Upper lobe of right lung (tissue), 1 donor: ENCODE measurements around the gene WWP2. TPM values are rescaled to one million over a fixed set of nuclear protein-coding genes. Genes with fewer than 3 reads are reported as not detected.
A peak's percentile ranks its signal among the peaks of the same experiment; 100 is the strongest.

ENCODE experiments used
- ATAC-seq: fragments of 200-7000 bp; cut with Tn5 transposase; one replicate; pipeline ENCODE4 v1.9.1; 2020; ENCODE audit warnings: mild to moderate bottlenecking, moderate library complexity
- DNase-seq: peaks from one replicate; pipeline ENCODE4 v3.0.0-alpha.2; 2020
- H3K27ac ChIP-seq: fragments of 200-600 bp; one replicate; pipeline ENCODE4 v1.8.0; 2022
- H3K27me3 ChIP-seq: fragments of 200-600 bp; one replicate; pipeline ENCODE4 v1.8.0; 2022; ENCODE audit warnings: mild to moderate bottlenecking
- H3K36me3 ChIP-seq: fragments of 200-600 bp; one replicate; pipeline ENCODE4 v1.8.0; 2022
- H3K4me1 ChIP-seq: fragments of 200-600 bp; one replicate; pipeline ENCODE4 v1.8.0; 2022
- H3K4me3 ChIP-seq: fragments of 200-600 bp; one replicate; pipeline ENCODE4 v1.8.0; 2022; ENCODE audit warnings: mild to moderate bottlenecking
- H3K9me3 ChIP-seq: fragments of 200-600 bp; one replicate; pipeline ENCODE4 v1.8.0; 2022
- CTCF ChIP-seq: fragments of 200-600 bp; IDR thresholded peaks from one replicate; pipeline ENCODE4 v1.8.0; 2022; ENCODE audit warnings: antibody characterized with exemption
- intact Hi-C: fragments of 100-400 bp; cut with DNase I; formaldehyde crosslinking; loops from one replicate; pipeline ENCODE4 v1.11.0; 2022
- total RNA-seq: library from RNA; stranded (reverse); fragmentation: NEBNext Ultra II Directional; extraction: Animal tissue kit (Norgen Biotek cat#: 25700); gene quantifications from one replicate; pipeline ENCODE4 v1.2.1, GENCODE V29; 2021
- donor health status: DM: no; HTN: yes; CAD: no; lungs with severe emphysema.

The WWP2 gene
- total RNA-seq, 1 donor from 2014 or later = 71.9 TPM

GRCh38 chr16:69827524-69827923 lies 65.4 kb downstream of the WWP2 start:
- H3K9me3 ChIP-seq = no peaks in the 10 kb centered on the region
- H3K27ac ChIP-seq = no peak overlapping the region
- ATAC-seq = no peak
- DNase-seq = no peak
- H3K36me3 ChIP-seq = peaks cover 8% of the 10 kb centered on the region
- H3K4me3 ChIP-seq = no peak overlapping the region
- intact Hi-C loops = no loop called here
- no peak for TF ChIP-seq CTCF
- H3K27me3 ChIP-seq = no peaks in the 10 kb centered on the region
- H3K4me1 ChIP-seq = peaks cover 20% of the 10 kb centered on the region

GRCh38 chr16:69829338-69829737 lies 67.2 kb downstream of the WWP2 start:
- Histone ChIP-seq H3K4me3 (no peak overlapping the region), H3K9me3 (no peaks in the 10 kb centered on the region), H3K27ac (no peak overlapping the region), H3K36me3 (peaks cover 8% of the 10 kb centered on the region), H3K27me3 (no peaks in the 10 kb centered on the region), H3K4me1 (peaks cover 22% of the 10 kb centered on the region)
- intact Hi-C loops = no loop called here
- no peak for TF ChIP-seq CTCF
- DNase-seq (no peak), ATAC-seq (no peak)

GRCh38 chr16:69830146-69830533 lies 68.0 kb downstream of the WWP2 start:
- intact Hi-C loops = no loop called here
- Histone ChIP-seq H3K36me3 (peaks cover 8% of the 10 kb centered on the region), H3K27ac (peak overlapping the region; percentile 58), H3K9me3 (no peaks in the 10 kb centered on the region), H3K4me1 (peaks cover 22% of the 10 kb centered on the region), H3K4me3 (no peak overlapping the region), H3K27me3 (no peaks in the 10 kb centered on the region)
- TF ChIP-seq CTCF = no peak
- ATAC-seq (no peak), DNase-seq (no peak)

- no peak for DNase-seq
- ATAC-seq = peak; percentile 71
- Histone ChIP-seq H3K9me3 (no peaks in the 10 kb centered on the region), H3K36me3 (peaks cover 8% of the 10 kb centered on the region), H3K4me3 (no peak overlapping the region), H3K27ac (peak overlapping the region; percentile 58), H3K27me3 (no peaks in the 10 kb centered on the region), H3K4me1 (peaks cover 22% of the 10 kb centered on the region)
- intact Hi-C loops = no loop called here
- TF ChIP-seq CTCF = no peak
Observed at GRCh38 chr16:69830534-69831211, 68.5 kb downstream of the WWP2 start.

- TF ChIP-seq CTCF = no peak
- no peak overlapping the region for H3K4me3 ChIP-seq
- H3K27me3 ChIP-seq = no peaks in the 10 kb centered on the region
- peaks cover 8% of the 10 kb centered on the region for H3K36me3 ChIP-seq
- peak overlapping the region; percentile 58 for H3K27ac ChIP-seq
- DNase-seq (no peak), ATAC-seq (peak; percentile 22)
- no peaks in the 10 kb centered on the region for H3K9me3 ChIP-seq
- intact Hi-C loops = no loop called here
- H3K4me1 ChIP-seq = peaks cover 22% of the 10 kb centered on the region
Observed at GRCh38 chr16:69831212-69832123, 69.3 kb downstream of the WWP2 start.
